ENCODE measurements around the gene PRKCG.
"Not testable (repeated sequence)": the region's sequence is repeated elsewhere in the genome, so short reads cannot be mapped to it uniquely, and the experiment has no call there.

Gene PRKCG

DNA sequence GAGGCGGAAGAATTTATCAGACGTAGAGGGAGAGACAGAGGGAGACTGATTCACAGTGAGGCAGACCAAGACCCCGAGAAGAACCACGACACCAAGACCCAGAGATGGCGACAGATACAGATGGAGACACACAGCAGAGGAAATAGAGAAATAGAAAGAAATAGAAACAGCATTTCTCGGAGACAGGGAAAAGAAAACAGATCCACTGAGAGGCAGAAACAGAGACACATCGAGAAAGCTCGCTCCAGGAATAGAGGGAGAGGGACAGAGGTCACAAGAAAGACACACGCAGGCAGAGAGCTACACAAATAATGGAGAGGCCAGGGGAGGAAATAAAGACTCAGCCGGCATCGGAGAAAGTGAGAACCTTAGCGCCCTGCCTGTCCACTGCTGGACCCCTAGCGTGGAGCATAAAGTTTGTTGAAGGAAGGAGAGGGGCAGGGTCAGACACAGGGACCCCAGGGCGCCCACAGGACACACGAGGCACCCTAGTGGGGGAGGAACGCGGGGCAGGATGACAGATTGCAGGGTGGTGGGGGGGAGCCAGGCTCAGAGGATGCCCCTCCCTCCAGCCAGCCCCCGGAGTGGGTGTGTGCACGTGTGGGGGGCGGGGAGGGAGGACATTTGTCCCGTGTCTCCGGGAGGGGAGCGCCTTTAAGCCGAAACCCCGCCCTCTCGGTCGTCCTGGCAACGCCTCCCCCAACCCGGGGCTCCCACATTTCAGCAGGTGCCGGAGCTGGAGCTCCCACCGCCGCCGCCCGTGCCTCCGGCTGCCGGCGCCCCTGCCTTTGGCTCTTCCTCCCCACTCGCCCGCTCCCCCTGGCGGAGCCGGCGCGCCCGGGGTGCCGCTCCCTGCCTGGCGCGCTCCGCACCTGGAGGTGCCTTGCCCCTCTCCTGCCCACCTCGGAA lies at the start of gene PRKCG:
PRKCG (plus strand) TSS at position 716 of the 909 bp plus-strand sequence. CDS start 298 bp downstream, outside the sequence.
- Mint-ChIP-seq H3K4me3 (no peak within 1 kb of the TSS), H3K27ac (no peak within 1 kb of the TSS), H3K9me3 (no peaks in the 10 kb centered on the region), H3K4me1 (ENCODE audit: low read depth) (peaks cover 15% of the 10 kb centered on the region), H3K27me3 (peaks cover 39% of the 10 kb centered on the region), H3K36me3 (ENCODE audit: low read depth) (peaks cover 4% of the 10 kb centered on the region)
- intact Hi-C loops (cut with micrococcal nuclease), result loop anchor here (5.0 kb wide), 1 partner anchor 39 kb away; no protein-coding TSS in a partner anchor

DNA sequence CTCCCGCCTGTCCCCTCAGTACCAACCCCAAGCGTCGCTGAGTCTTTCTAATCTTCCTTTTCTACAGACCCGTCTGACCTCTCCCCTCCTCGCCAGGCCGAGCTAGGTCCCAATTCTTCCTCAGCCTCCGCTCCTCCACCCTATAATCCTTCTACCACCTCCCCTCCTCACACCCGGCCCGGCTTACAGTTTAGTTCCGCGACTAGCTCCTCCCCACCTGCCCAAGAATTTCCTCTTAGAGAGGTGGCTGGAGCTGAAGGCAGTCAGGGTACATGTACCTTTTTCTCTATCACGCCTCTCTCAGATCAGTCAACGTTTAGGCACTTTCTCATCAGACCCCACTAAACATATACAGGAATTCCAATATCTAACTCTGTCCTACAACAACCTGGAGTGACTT lies 49.1 kb upstream of the PRKCG start:
- Mint-ChIP-seq H3K27ac (peak overlapping the region; percentile 10), H3K4me1 (ENCODE audit: low read depth) (peaks cover 41% of the 10 kb centered on the region), H3K27me3 (peaks cover 36% of the 10 kb centered on the region)
- H3K9me3 Mint-ChIP-seq; H3K36me3 Mint-ChIP-seq (ENCODE audit: low read depth); intact Hi-C loops (cut with micrococcal nuclease); H3K4me3 Mint-ChIP-seq: not testable (repeated sequence)

DNA sequence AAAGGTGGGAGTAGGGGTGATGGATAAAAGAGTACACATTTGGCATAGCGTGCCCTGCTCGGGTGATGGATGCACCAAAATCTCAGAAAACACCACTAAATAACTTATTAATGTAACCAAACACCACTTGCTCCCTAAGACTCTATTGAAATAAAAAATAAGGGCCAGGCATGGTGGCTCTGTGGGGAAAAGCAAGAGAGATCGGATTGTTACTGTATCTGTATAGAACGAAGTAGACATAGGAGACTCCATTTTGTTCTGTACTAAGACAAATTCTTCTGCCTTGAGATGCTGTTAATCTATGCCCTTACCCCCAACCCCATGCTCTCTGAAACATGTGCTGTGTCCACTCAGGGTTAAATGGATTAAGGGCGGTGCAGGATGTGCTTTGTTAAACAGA lies 43.6 kb upstream of the PRKCG start:
- H3K9me3 Mint-ChIP-seq; H3K36me3 Mint-ChIP-seq (ENCODE audit: low read depth); H3K27ac Mint-ChIP-seq; intact Hi-C loops (cut with micrococcal nuclease); H3K4me3 Mint-ChIP-seq: not testable (repeated sequence)
- peaks cover 15% of the 10 kb centered on the region for H3K27me3 Mint-ChIP-seq
- H3K4me1 Mint-ChIP-seq (ENCODE audit: low read depth), result peaks cover 25% of the 10 kb centered on the region

DNA sequence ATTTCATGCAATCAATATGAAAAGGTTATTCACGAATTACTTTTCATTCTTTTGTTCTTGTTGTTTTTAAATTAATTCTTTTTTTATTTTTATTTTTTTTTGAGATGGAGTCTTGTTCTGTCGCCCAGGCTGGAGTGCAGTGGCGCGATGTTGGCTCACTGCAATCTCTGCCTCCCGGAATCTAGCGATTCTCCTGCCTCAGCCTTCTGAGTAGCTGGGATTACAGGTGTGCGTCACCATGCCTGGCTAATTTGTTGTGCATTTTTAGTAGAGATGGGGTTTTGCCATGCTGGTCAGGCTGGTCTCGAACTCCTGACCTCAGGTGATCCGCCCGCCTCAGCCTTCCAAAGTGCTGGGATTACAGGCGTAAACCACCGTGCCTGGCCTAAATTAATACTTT lies 41.8 kb upstream of the PRKCG start:
- H3K36me3 Mint-ChIP-seq (ENCODE audit: low read depth), result not testable (repeated sequence)
- intact Hi-C loops (cut with micrococcal nuclease), result loop anchor here (5.0 kb wide), 2 partner anchors 42 to 182 kb away; partner anchors contain the start of gene PRKCG

DNA sequence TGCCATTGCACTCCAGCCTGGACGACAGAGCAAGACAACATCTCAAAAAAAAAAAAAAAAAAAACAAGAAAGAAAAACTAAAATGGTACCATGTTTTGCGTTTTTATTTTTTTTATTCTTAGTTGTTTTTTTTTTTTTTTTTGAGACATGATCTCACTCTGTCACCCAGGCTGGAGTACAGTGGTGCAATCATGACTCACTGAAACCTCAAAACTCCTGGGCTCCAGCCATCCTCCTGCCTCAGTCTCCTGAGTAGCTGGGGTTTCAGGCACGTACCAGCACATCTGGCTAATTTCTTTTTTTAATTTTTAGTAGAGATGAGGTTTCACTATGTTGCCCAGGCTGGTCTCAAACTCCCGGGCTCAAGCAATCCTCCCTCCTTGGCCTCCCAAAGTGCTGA lies 41.1 kb upstream of the PRKCG start:
- not testable (repeated sequence) for H3K4me3 Mint-ChIP-seq; H3K9me3 Mint-ChIP-seq; H3K27ac Mint-ChIP-seq; H3K36me3 Mint-ChIP-seq (ENCODE audit: low read depth); H3K27me3 Mint-ChIP-seq
- intact Hi-C loops (cut with micrococcal nuclease), result loop anchor here (5.0 kb wide), 2 partner anchors 41 to 181 kb away; partner anchors contain the start of gene PRKCG
- peaks cover 41% of the 10 kb centered on the region for H3K4me1 Mint-ChIP-seq (ENCODE audit: low read depth)

More for the DNA sequence above, 41.8 kb upstream of the PRKCG start:
- not testable (repeated sequence) for H3K9me3 Mint-ChIP-seq, H3K27me3 Mint-ChIP-seq, H3K4me3 Mint-ChIP-seq, H3K27ac Mint-ChIP-seq
- peaks cover 34% of the 10 kb centered on the region for H3K4me1 Mint-ChIP-seq (ENCODE audit: low read depth)

DNA sequence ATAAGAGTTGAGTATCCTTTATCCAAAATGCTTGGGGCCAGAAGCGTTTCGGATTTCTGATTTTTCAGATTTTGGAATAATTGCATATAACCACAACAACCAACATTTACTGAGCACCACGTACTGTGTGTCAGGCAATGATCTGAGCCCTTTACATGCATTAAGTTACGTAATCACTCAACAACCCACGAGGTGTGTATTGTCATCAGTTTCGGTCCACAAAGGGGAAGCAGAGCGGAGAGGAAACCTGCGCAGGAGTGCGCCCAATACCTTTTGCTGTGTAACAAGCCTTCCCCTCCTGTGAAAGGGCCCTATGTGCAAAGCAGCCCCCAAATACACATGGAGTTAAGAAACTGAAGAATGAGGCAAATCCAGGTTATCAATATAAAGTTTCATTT lies 37.1 kb upstream of the PRKCG start:
- Mint-ChIP-seq H3K27me3 (peaks cover 10% of the 10 kb centered on the region), H3K4me3 (peak overlapping the region; percentile 37), H3K4me1 (ENCODE audit: low read depth) (peaks cover 60% of the 10 kb centered on the region), H3K36me3 (ENCODE audit: low read depth) (no peaks in the 10 kb centered on the region), H3K27ac (peak overlapping the region; percentile 81), H3K9me3 (no peaks in the 10 kb centered on the region)
- intact Hi-C loops (cut with micrococcal nuclease), result loop anchor here (5.0 kb wide), 2 partner anchors 37 to 177 kb away; partner anchors contain the start of gene PRKCG

DNA sequence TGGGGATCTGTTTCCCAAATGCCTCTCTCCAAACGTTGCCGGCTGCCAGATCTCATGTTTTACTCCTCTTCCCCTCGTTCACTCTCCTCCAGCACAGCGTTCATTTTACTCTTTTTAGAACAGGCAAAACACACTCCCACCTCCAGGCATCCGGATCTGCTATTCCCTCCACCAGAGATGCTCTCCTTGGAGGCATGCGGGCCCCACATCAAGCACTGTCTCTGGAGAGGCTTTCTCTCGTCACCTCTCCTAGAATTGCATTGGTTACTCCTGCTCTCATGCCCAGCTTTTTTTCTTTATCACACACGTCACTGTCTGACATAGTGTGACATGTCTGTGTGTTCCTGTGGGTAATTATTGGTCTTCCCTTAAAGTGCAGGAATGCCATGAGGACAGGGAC lies 34.4 kb upstream of the PRKCG start:
- Mint-ChIP-seq H3K4me3 (no peak overlapping the region), H3K9me3 (no peaks in the 10 kb centered on the region), H3K27ac (peak overlapping the region; percentile 0), H3K4me1 (ENCODE audit: low read depth) (peaks cover 62% of the 10 kb centered on the region), H3K36me3 (ENCODE audit: low read depth) (no peaks in the 10 kb centered on the region), H3K27me3 (peaks cover 14% of the 10 kb centered on the region)
- intact Hi-C loops (cut with micrococcal nuclease), result no loop called here

DNA sequence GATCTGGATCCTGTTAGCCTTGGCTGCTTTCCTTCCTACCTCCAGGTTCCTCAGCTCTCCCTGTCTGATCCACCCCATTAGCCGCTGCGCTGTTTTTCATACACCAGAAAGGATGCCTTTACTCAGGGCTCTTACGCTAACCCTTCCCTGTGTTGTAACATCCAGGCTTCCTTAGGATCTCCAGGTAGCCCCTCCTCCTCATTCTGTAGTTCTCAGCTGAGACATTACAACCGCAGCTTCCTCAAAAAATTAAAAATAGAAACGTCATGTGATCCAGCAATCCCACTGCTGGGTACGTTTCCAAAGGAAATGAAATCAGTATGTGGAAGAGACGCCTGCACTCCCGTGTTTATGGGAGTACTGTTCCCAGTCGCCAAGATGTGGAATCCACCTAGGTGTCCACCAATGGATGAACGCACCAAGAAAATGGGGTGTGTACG lies 32.7 kb upstream of the PRKCG start:
- peaks cover 59% of the 10 kb centered on the region for H3K4me1 Mint-ChIP-seq (ENCODE audit: low read depth)
- peaks cover 15% of the 10 kb centered on the region for H3K27me3 Mint-ChIP-seq
- no peaks in the 10 kb centered on the region for H3K36me3 Mint-ChIP-seq (ENCODE audit: low read depth)
- intact Hi-C loops (cut with micrococcal nuclease), result no loop called here
- no peaks in the 10 kb centered on the region for H3K9me3 Mint-ChIP-seq
- H3K27ac Mint-ChIP-seq, result peak overlapping the region; percentile 49
- H3K4me3 Mint-ChIP-seq, result peak overlapping the region; percentile 53

DNA sequence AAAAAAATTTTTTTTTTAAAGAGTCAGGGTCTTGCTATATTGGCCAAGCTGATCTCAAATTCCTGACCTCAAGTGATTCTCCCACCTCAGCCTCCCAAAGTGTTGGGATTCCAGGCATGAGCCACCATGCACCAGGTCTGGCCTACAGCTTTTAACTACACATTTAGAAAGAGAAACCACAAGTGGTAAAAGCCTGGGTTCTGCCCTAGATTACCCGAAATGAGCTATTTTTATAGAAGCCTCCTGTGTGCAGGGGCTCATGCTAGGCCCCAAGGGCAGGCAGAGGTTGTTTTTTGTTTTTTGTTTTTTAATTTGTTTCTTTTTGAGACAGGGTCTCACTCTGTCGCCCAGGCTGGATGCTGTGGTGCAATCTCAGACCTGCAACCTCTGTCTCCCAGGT lies 28.3 kb upstream of the PRKCG start:
- intact Hi-C loops (cut with micrococcal nuclease), result loop anchor here (2.0 kb wide), 1 partner anchor 13 kb away; the partner anchor contains the start of gene MYADM
- Mint-ChIP-seq H3K9me3 (no peaks in the 10 kb centered on the region), H3K4me3 (no peak overlapping the region), H3K36me3 (ENCODE audit: low read depth) (no peaks in the 10 kb centered on the region), H3K27ac (no peak overlapping the region), H3K27me3 (peaks cover 20% of the 10 kb centered on the region), H3K4me1 (ENCODE audit: low read depth) (peaks cover 29% of the 10 kb centered on the region)

DNA sequence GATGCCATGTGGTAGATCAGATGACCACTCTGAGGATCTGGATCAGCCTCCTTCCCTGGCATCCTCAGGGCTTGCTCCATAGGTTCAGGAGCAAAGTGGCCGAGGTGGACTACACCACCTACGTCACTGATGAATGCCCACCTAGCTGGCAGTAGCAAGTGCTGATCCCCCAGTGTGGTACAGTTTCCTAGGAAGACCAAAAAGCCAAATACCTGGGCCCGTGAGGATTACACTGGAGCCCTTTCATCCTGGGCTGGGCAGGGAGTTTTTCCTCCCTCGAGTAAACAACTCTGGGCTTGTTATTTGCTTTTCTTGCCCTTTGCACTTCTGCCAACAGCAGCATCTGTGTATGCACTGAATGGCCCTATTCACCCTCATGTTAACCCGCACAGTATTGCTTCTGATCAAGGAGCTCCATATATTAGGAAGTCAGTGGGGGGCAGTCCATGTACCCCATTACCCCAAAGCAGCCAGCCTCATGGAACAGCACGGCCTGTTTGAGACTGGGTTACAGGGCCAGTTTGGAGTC lies 17.6 kb upstream of the PRKCG start:
- peaks cover 28% of the 10 kb centered on the region for H3K27me3 Mint-ChIP-seq
- no peak overlapping the region for H3K4me3 Mint-ChIP-seq
- H3K9me3 Mint-ChIP-seq, result no peaks in the 10 kb centered on the region
- intact Hi-C loops (cut with micrococcal nuclease), result no loop called here
- H3K4me1 Mint-ChIP-seq (ENCODE audit: low read depth), result peaks cover 39% of the 10 kb centered on the region
- no peak overlapping the region for H3K27ac Mint-ChIP-seq
- peaks cover 12% of the 10 kb centered on the region for H3K36me3 Mint-ChIP-seq (ENCODE audit: low read depth)

DNA sequence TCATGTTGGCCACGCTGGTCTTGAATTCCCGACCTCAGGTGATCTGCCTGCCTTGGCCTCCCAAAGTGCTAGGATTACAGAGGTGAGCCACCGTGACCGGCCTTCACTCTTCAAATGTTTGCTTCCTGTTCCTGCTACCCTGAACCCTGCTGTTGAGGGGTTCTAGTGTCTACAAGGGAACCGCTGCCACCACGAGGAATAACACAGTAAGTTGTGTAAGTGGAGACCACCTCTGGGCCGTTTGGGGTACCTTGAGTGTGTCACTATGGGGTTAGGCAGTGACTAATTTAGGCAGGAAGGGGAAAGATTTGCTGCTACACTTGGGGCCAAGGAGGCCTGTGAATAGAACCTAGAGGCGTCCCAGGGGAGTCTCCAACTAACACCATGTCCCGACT lies 16.5 kb upstream of the PRKCG start:
- peak overlapping the region; percentile 95 for H3K27ac Mint-ChIP-seq
- intact Hi-C loops (cut with micrococcal nuclease), result no loop called here

DNA sequence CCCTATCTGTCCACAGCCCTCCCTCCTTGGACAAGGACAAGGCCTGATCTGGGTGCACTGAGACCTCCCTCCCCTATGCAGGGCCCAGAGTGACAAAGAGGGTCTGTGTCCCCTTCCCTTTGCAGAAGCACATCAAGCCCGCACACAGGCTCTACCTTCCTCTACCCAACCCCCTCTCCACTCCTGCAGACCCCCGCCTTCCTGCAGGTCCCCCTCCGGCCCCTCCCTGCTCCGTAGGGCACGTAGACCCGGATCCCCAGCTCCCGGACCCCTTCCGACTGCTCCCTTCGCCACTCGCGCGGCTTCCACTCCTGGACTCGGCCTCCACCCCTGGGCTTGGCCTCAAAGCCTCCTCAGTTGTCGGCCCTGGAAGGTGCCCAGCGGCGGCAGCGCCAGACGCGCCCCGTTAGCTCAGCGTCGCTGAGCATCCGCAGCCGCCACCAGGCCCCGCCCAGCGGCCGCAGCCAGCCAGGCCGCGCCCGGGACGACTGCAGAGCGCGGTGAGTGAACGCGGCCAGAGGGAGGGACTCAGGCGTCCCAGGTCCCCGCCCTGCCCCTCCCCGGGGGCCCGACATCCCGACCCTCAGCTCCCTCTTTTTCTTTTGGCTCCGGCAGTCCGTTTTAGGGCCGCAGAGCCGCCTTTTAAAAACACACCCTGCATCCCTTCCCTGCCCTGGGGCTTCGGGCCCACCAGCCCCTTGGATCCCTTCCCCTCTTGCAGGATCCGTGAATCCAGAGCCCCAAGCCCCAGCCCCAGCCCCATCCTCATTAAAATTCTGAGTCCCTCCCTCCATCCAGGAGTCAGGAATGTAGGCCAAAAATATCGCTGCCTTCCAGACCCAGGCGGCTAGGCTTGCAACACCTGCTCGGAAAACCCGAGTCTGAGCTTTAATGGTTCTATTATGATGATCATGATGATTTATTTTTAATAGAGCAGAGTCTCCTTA lies 15.8 kb upstream of the PRKCG start:
- Mint-ChIP-seq H3K9me3 (no peaks in the 10 kb centered on the region), H3K4me1 (ENCODE audit: low read depth) (peaks cover 49% of the 10 kb centered on the region), H3K27me3 (peaks cover 22% of the 10 kb centered on the region), H3K4me3 (peak overlapping the region; percentile 93), H3K36me3 (ENCODE audit: low read depth) (peaks cover 21% of the 10 kb centered on the region), H3K27ac (peak overlapping the region; percentile 95)
- intact Hi-C loops (cut with micrococcal nuclease), result loop anchor here (2.0 kb wide), 1 partner anchor 13 kb away; no protein-coding TSS in a partner anchor

More for the DNA sequence above, 16.5 kb upstream of the PRKCG start:
- Mint-ChIP-seq H3K27me3 (peaks cover 24% of the 10 kb centered on the region), H3K36me3 (ENCODE audit: low read depth) (peaks cover 14% of the 10 kb centered on the region), H3K9me3 (no peaks in the 10 kb centered on the region), H3K4me1 (ENCODE audit: low read depth) (peaks cover 42% of the 10 kb centered on the region), H3K4me3 (peak overlapping the region; percentile 93)

DNA sequence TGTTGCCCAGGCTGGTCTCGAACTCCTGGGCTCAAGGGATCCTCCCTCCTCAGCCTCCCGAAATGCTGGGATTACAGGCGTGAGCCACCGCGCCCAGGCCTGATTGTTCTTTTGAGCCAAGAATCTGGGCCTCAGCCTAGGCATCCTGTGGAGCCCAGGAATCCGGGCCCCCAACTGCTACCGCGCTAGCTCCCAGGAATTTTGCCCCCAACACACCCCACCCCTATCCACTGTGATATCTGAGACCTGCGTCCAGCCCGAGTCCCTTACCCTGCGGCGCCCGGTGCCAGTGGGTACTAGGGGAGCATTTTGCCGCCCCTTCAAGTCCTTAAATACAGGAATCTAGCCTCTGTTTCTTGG lies 15.2 kb upstream of the PRKCG start:
- peaks cover 27% of the 10 kb centered on the region for H3K36me3 Mint-ChIP-seq (ENCODE audit: low read depth)
- no peaks in the 10 kb centered on the region for H3K9me3 Mint-ChIP-seq

More for the DNA sequence above, 15.2 kb upstream of the PRKCG start:
- H3K27me3 Mint-ChIP-seq, result peaks cover 22% of the 10 kb centered on the region
- H3K4me3 Mint-ChIP-seq, result peak overlapping the region; percentile 93
- peak overlapping the region; percentile 95 for H3K27ac Mint-ChIP-seq
- intact Hi-C loops (cut with micrococcal nuclease), result loop anchor here (2.0 kb wide), 1 partner anchor 14 kb away; no protein-coding TSS in a partner anchor
- H3K4me1 Mint-ChIP-seq (ENCODE audit: low read depth), result peaks cover 56% of the 10 kb centered on the region
